PC-3 (cell line): ENCODE results near the gene ADAMTS9. TPM values are rescaled to one million over a fixed set of nuclear protein-coding genes. Genes with fewer than 3 reads are reported as not detected.
A peak's percentile ranks its signal among the peaks of the same experiment; 100 is the strongest.

Source experiments
- ATAC-seq: fragments of 200-7000 bp; cut with Tn5 transposase; 2 replicates; pipeline ENCODE4 v1.9.1; 2020; ENCODE audit warnings: mild to moderate bottlenecking, moderate library complexity
- Bru-seq: library from RNA; stranded (reverse); fragments of 400-500 nt; gene quantifications from one replicate; lab custom pipeline; 2021; lab: Mats Ljungman, UMichigan
- BruChase-seq, 2 experiments: library from RNA; stranded (reverse); fragments of 400-500 nt; gene quantifications; one replicate each; lab custom pipeline; 2021; lab: Mats Ljungman, UMichigan
- BruUV-seq: library from RNA; stranded (reverse); fragments of 400-500 nt; replicated peaks from 2 replicates; lab custom pipeline; 2021; lab: Mats Ljungman, UMichigan
- CTCF ChIA-PET: fragments of 300-600 bp; sonication (Branson Sonifier 250); formaldehyde crosslinking; loops from one replicate; lab custom pipeline; 2022; ENCODE audit warnings: antibody characterized with exemption; lab: Charles Lee
- POLR2A ChIA-PET: fragments of 300-600 bp; sonication (Branson Sonifier 250); formaldehyde crosslinking; loops from one replicate; lab custom pipeline; 2022; ENCODE audit warnings: antibody characterized with exemption; ENCODE audit not compliant: unreplicated experiment; lab: Charles Lee
- DNase-seq: peaks from one replicate; pipeline ENCODE4 v3.0.0-alpha.2; 2015
- H2AFZ ChIP-seq: fragments of 300-600 bp; sonication (generic); 2 replicates; pipeline ENCODE4 v1.6.0; 2016; ENCODE audit warnings: antibody characterized with exemption, low read length
- H3F3A ChIP-seq: fragments of 300-600 bp; sonication (generic); one replicate; pipeline ENCODE4 v1.6.0; 2017; ENCODE audit warnings: antibody characterized with exemption, low read length, control low read depth, mild to moderate bottlenecking; ENCODE audit not compliant: unreplicated experiment
- H3K27ac ChIP-seq: fragments of 300-600 bp; sonication (generic); 2 replicates; pipeline ENCODE4 v1.5.1; 2016; ENCODE audit warnings: mild to moderate bottlenecking, low read length
- H3K27me3 ChIP-seq: fragments of 300-600 bp; sonication (generic); 2 replicates; pipeline ENCODE4 v1.6.1; 2016; ENCODE audit warnings: low read length, mixed read lengths
- H3K36me3 ChIP-seq: fragments of 300-600 bp; sonication (generic); 2 replicates; pipeline ENCODE4 v1.6.1; 2016; ENCODE audit warnings: low read depth, mixed run types, low read length, mixed read lengths
- H3K4me1 ChIP-seq: fragments of 300-600 bp; sonication (generic); 2 replicates; pipeline ENCODE4 v1.5.1; 2016; ENCODE audit warnings: low read length; ENCODE audit not compliant: insufficient read depth
- H3K4me2 ChIP-seq: fragments of 300-600 bp; sonication (generic); 2 replicates; pipeline ENCODE4 v1.6.0; 2016; ENCODE audit warnings: low read length
- H3K4me3 ChIP-seq: fragments of 300-600 bp; sonication (generic); 2 replicates; pipeline ENCODE4 v1.5.1; 2016; ENCODE audit warnings: mild to moderate bottlenecking, low read length, mixed read lengths
- H3K79me2 ChIP-seq: fragments of 300-600 bp; sonication (generic); 2 replicates; pipeline ENCODE4 v1.6.1; 2017; ENCODE audit warnings: low read length, mixed read lengths
- H3K9ac ChIP-seq: fragments of 300-600 bp; sonication (generic); 2 replicates; pipeline ENCODE4 v1.6.0; 2016; ENCODE audit warnings: mild to moderate bottlenecking, low read length
- H3K9me2 ChIP-seq: fragments of 300-600 bp; sonication (generic); replicated peaks from 2 replicates; pipeline ENCODE4 v1.6.1; 2016; ENCODE audit warnings: mixed run types, low read length, mixed read lengths
- H3K9me3 ChIP-seq: fragments of 300-600 bp; sonication (generic); 2 replicates; pipeline ENCODE4 v1.6.1; 2016; ENCODE audit warnings: low read length, mixed read lengths
- H4K20me1 ChIP-seq: fragments of 300-600 bp; sonication (generic); 2 replicates; pipeline ENCODE4 v1.6.1; 2016; ENCODE audit warnings: low read length, mixed read lengths
- EZH2 ChIP-seq: fragments of 300-600 bp; sonication (generic); IDR thresholded peaks from one replicate; pipeline ENCODE4 v1.6.1; 2017; ENCODE audit warnings: antibody characterized with exemption, mild to moderate bottlenecking, low read length; ENCODE audit not compliant: unreplicated experiment
- EZH2phosphoT487 ChIP-seq: fragments of 300-600 bp; sonication (generic); IDR thresholded peaks from 2 replicates; pipeline ENCODE4 v1.6.1; 2018; ENCODE audit warnings: mild to moderate bottlenecking, antibody characterized with exemption, low read length, borderline replicate concordance
- intact Hi-C: fragments of 100-400 bp; cut with micrococcal nuclease; formaldehyde crosslinking; loops from 2 replicates; pipeline ENCODE4 v1.9.0; 2023
- long read RNA-seq: library from polyadenylated mRNA; unstranded; transcript quantifications from one replicate; pipeline ENCODE4 v2.0.0, GENCODE V29; 2021; ENCODE audit not compliant: unreplicated experiment
- total RNA-seq: library from RNA; depleted of rRNA; stranded (reverse); fragments of >200 nt; gene quantifications from 2 replicates; pipeline ENCODE4 v1.2.3, GENCODE V29; 2014; rRNA removed
- TF ChIP-seq, protein P1 (sequence below): fragments of 300-600 bp; sonication (generic); conservative IDR thresholded peaks from 2 replicates; pipeline ENCODE4 v1.5.1; 2017; ENCODE audit warnings: antibody characterized with exemption, low read depth, mild to moderate bottlenecking, low read length

ADAMTS9 gene
- total RNA-seq (0.55 TPM in 1 of 2 replicates, not detected in the other), Bru-seq, nascent RNA (percentile 3 among the genes with signal in this experiment), BruChase-seq, experiment 1, labeled RNA remaining after a 6-hour chase (percentile 1 among the genes with signal in this experiment), BruChase-seq, experiment 2, labeled RNA remaining after a 2-hour chase (percentile 4 among the genes with signal in this experiment)
- long read RNA-seq, result 0 reads

- intact Hi-C loops, result no loop called here
- H3K4me2 ChIP-seq, result peak within 1 kb of the TSS; percentile 28; the same call in 1 of the 2 replicates
- BruUV-seq, result no TSS peak
These were observed at the start of gene ADAMTS9 for GRCh38 chr3:64687781-64688604. Gene ADAMTS9, minus strand, starts transcription at chr3:64688000. Its CDS starts 343 bp downstream, at chr3:64687657.

DNA sequence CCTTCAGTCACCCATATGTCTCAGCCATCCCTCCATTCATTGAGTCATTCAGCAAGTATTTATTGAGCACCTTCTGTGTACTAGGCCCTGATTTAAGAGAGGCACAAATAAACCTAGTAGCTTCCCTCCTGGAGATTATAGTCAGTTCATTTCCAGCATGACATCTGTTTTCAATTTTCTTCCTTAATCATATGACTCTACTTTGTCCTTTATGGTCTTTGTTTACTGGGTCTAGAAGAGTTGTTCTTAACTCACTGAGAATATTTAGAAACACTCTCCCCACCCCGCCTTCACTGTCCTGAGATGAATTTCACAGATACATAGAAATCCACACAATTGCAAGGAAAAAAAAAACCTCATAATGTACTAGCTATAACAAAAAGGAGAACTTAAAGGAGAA lies 44.8 kb upstream of the ADAMTS9 start:
- Histone ChIP-seq H3K79me2 (no peaks in the 10 kb centered on the region), H3K27me3 (no peaks in the 10 kb centered on the region)
- no peak for ATAC-seq

More at GRCh38 chr3:64687781-64688604, at the start of gene ADAMTS9:
- no peaks in the 10 kb centered on the region for H3K9me3 ChIP-seq
- H3K9me2 ChIP-seq, result no peaks in the 10 kb centered on the region
- no peak within 1 kb of the TSS for H2AFZ ChIP-seq
- H3K36me3 ChIP-seq, result no peaks in the 10 kb centered on the region
- DNase-seq (no peak), ATAC-seq (0 out of 2 replicates have a peak, but pooled peaks have one; percentile 22)
- H3F3A ChIP-seq, result no peaks in the 10 kb centered on the region
- no peaks in the 10 kb centered on the region for H3K4me1 ChIP-seq
- H4K20me1 ChIP-seq, result no peaks in the 10 kb centered on the region
- peaks cover 33% of the 10 kb centered on the region for H3K27me3 ChIP-seq
- no peak within 1 kb of the TSS for H3K9ac ChIP-seq
- POLR2A ChIA-PET, result no interaction called here
- H3K27ac ChIP-seq, result no peak within 1 kb of the TSS
- H3K79me2 ChIP-seq, result no peaks in the 10 kb centered on the region
- CTCF ChIA-PET, result no interaction called here
- no peak for TF ChIP-seq EZH2
- TF ChIP-seq, protein P1, sequence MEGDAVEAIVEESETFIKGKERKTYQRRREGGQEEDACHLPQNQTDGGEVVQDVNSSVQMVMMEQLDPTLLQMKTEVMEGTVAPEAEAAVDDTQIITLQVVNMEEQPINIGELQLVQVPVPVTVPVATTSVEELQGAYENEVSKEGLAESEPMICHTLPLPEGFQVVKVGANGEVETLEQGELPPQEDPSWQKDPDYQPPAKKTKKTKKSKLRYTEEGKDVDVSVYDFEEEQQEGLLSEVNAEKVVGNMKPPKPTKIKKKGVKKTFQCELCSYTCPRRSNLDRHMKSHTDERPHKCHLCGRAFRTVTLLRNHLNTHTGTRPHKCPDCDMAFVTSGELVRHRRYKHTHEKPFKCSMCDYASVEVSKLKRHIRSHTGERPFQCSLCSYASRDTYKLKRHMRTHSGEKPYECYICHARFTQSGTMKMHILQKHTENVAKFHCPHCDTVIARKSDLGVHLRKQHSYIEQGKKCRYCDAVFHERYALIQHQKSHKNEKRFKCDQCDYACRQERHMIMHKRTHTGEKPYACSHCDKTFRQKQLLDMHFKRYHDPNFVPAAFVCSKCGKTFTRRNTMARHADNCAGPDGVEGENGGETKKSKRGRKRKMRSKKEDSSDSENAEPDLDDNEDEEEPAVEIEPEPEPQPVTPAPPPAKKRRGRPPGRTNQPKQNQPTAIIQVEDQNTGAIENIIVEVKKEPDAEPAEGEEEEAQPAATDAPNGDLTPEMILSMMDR, result no peak
- TF ChIP-seq EZH2phosphoT487, result no peak
- H3K4me3 ChIP-seq, result peak within 1 kb of the TSS; percentile 32; the same call in 1 of the 2 replicates

More for the DNA sequence above, 44.8 kb upstream of the ADAMTS9 start:
- H2AFZ ChIP-seq, result no peak overlapping the region
- H3K9me2 ChIP-seq, result no peaks in the 10 kb centered on the region
- H3K9ac ChIP-seq, result no peak overlapping the region
- H3K27ac ChIP-seq, result no peak overlapping the region
- no peaks in the 10 kb centered on the region for H3K9me3 ChIP-seq
- H3K4me3 ChIP-seq, result no peak overlapping the region
- intact Hi-C loops, result no loop called here
- no peak overlapping the region for H3K4me2 ChIP-seq
- DNase-seq, result no peak
- H3K4me1 ChIP-seq, result no peaks in the 10 kb centered on the region
- POLR2A ChIA-PET, result no interaction called here
- H3F3A ChIP-seq, result no peaks in the 10 kb centered on the region
- H4K20me1 ChIP-seq, result no peaks in the 10 kb centered on the region
- BruUV-seq, result no TSS peak
- TF ChIP-seq EZH2 (no peak), EZH2phosphoT487 (no peak)
- TF ChIP-seq, protein P1, result no peak
- H3K36me3 ChIP-seq, result no peaks in the 10 kb centered on the region
- CTCF ChIA-PET, result no interaction called here
